ENCODE measurements around the gene MMP24. TPM values are rescaled to one million over a fixed set of nuclear protein-coding genes. Genes with fewer than 3 reads are reported as not detected.

MMP24 gene
- total RNA-seq, 2 donors from 2014 or later, result 0.15 to 0.50 TPM

DNA sequence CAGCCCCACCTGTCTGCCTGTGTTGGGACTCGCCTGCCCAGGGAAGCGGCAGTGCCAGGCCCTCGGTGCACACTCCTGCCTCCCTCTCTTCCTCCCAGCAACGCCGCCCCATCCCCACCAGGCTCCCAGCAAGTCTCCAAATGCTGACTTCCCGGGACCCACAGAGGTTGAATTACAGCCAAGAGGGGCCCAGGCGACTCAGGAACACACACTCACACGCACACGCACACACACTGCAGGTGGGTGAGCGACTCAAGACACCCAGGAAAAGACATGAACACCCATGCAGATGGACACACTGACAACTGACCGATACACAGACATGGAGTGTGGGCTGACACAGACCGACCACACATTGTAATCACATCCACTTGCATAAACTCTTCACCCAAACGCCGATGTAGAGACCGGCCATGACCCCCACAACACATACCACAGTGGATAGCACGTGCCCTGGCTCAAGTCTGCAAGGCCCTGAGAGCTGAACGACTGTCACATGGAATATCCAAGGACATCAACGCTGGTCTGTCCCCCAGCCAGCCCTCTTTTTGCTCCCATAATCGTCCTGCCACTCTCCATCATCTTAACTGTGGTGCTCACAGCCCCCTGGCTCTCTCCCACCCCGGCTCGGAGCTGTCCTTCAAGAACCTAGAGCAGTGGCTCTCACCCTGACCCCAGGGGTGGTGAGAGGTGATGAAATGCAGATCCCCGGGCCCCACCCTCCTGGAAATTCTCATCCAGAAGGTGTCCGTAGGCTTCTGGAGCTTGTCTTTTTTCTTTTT is 66.2 kb downstream of the MMP24 start:
- H3K4me1 ChIP-seq, result no peaks in the 10 kb centered on the region
- no peak overlapping the region for H3K9ac ChIP-seq (ENCODE audit: low read depth in 2 of 2, low read length in 2 of 2)
- H3K27me3 ChIP-seq, result no peaks in the 10 kb centered on the region

DNA sequence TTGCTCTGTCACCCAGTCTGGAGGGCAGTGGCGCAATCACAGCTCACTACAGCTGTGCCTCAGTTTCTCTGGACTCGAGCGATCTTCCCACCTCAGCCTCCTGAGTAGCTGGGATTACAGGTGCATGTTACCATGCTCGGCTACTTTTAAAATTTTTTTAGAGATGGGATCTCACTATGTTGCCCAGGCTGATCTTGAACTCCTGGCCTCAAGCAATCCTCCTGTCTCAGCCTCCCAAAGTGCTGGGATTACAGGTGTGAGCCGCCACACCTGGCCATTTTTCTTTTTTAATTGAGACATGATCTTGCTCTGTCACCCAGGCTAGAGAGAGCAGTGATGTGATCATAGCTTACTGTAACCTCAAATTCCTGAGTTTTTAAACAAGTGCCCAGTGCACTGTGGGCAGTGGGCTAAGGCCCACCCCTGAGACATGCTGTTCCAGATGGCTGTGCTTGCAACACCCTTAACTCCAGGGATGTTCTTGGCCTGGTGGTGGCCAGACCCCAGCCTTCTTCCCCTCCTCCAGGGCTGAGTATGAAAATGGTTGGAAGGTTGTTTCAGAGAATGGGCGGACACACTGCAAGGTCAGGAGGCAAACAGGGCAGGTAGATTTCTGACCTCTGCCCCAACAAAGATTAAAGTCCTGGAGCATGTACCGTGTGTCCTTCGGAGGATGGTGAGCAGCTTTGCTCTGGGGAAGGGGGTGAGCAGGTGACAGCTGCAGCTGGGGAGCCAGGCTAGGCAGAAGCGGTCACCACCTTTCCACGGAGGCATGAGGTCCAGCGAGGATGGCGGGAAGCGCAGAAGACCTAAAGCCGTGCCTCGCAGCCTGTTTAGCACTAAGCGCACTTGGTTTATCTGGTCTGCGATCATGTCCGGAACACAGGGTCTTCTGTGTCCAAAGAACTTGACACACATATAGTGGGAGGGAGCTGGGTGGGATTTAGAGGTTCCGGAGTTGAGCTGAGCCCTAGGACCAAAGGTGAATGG is 67.1 kb downstream of the MMP24 start:
- H3K4me3 ChIP-seq, result no peak overlapping the region
- no peaks in the 10 kb centered on the region for H3K27me3 ChIP-seq
- TF ChIP-seq, protein P1, sequence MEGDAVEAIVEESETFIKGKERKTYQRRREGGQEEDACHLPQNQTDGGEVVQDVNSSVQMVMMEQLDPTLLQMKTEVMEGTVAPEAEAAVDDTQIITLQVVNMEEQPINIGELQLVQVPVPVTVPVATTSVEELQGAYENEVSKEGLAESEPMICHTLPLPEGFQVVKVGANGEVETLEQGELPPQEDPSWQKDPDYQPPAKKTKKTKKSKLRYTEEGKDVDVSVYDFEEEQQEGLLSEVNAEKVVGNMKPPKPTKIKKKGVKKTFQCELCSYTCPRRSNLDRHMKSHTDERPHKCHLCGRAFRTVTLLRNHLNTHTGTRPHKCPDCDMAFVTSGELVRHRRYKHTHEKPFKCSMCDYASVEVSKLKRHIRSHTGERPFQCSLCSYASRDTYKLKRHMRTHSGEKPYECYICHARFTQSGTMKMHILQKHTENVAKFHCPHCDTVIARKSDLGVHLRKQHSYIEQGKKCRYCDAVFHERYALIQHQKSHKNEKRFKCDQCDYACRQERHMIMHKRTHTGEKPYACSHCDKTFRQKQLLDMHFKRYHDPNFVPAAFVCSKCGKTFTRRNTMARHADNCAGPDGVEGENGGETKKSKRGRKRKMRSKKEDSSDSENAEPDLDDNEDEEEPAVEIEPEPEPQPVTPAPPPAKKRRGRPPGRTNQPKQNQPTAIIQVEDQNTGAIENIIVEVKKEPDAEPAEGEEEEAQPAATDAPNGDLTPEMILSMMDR (IDR thresholded peaks at IDR 0.05), result no peak
- no peak overlapping the region for H3K27ac ChIP-seq
- H3K9ac ChIP-seq (ENCODE audit: low read depth in 2 of 2, low read length in 2 of 2), result no peak overlapping the region
- no peaks in the 10 kb centered on the region for H3K36me3 ChIP-seq
- no peak for DNase-seq
- intact Hi-C loops (cut with DNase I), result no loop called here
- no peaks in the 10 kb centered on the region for H3K9me3 ChIP-seq
- no peaks in the 10 kb centered on the region for H3K4me1 ChIP-seq

More for the DNA sequence above, 66.2 kb downstream of the MMP24 start:
- Histone ChIP-seq H3K4me3 (no peak overlapping the region), H3K27ac (no peak overlapping the region), H3K36me3 (no peaks in the 10 kb centered on the region), H3K9me3 (no peaks in the 10 kb centered on the region)
- intact Hi-C loops (cut with DNase I), result no loop called here
- TF ChIP-seq, protein P1 (IDR thresholded peaks at IDR 0.05), result no peak
- no peak for DNase-seq

DNA sequence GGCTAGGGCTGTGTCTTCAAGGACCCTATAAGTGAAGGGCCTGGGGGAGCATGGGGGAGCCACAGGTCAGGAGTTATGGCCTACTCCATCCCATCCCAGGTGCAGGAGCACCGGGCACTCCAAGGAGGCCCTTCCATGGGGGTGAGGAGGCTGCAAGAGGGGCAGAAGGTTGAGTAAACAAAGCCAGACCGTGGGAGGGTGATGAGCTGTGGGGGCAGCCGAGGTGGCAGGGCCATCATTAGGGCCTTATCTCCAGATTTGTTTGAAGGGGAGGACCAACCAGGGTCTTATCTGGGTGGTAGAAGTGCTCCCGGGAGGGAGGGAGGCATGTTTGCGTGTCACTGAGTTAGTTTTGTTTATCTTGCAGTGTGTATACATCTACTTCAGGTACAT is 67.8 kb downstream of the MMP24 start:
- no peak overlapping the region for H3K4me3 ChIP-seq
- H3K9me3 ChIP-seq, result no peaks in the 10 kb centered on the region
- intact Hi-C loops (cut with DNase I), result no loop called here
- no peak overlapping the region for H3K27ac ChIP-seq
- no peaks in the 10 kb centered on the region for H3K36me3 ChIP-seq
- no peaks in the 10 kb centered on the region for H3K27me3 ChIP-seq
- H3K4me1 ChIP-seq, result no peaks in the 10 kb centered on the region
- DNase-seq, result no peak
- no peak overlapping the region for H3K9ac ChIP-seq (ENCODE audit: low read depth in 2 of 2, low read length in 2 of 2)
- TF ChIP-seq, protein P1 (IDR thresholded peaks at IDR 0.05), result no peak

DNA sequence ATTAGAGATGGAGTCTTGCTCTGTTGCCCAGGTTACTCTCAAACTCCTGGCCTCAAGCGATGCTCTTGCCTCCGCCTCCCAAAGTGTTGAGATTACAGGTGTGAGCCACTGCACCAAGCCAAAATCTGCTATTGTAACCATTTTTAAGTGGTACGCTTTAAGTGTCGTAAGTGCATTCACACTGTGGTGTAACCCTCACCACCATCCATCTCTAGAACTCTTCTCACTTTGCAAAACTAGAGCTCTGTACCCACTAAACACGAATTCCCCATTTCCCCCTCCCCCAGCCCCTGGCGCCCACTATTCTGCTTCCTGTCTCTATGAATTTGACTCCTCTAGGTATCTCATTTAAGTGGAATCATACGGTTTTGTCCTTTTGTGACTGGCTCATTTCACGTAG is 68.6 kb downstream of the MMP24 start:
- Histone ChIP-seq H3K9me3 (no peaks in the 10 kb centered on the region), H3K4me3 (no peak overlapping the region), H3K27me3 (no peaks in the 10 kb centered on the region), H3K9ac (ENCODE audit: low read depth in 2 of 2, low read length in 2 of 2) (no peak overlapping the region), H3K4me1 (no peaks in the 10 kb centered on the region), H3K36me3 (no peaks in the 10 kb centered on the region), H3K27ac (no peak overlapping the region)
- no peak for DNase-seq
- intact Hi-C loops (cut with DNase I), result no loop called here
- TF ChIP-seq, protein P1 (IDR thresholded peaks at IDR 0.05), result no peak

DNA sequence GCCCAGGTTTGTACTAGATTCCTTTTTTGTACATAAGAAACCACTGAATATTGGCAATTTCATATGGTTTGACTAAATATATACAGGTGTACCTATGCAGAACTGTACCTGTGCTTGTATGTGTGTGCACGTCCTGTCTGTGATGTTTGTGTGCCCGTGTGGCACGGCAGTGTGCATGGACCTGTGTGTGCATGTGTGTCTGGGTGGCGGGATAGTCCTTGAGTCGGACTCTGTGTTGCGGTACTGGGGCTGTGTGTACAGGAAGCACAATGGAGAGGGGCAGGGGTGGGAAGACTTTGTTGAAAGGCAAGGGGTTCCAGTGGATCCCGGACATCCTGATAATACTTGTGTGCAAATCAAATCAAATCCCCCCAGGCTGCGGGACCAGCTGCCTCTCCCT is 69.2 kb downstream of the MMP24 start:
- Histone ChIP-seq H3K27ac (no peak overlapping the region), H3K9me3 (no peaks in the 10 kb centered on the region), H3K4me3 (no peak overlapping the region), H3K27me3 (no peaks in the 10 kb centered on the region), H3K4me1 (no peaks in the 10 kb centered on the region), H3K36me3 (no peaks in the 10 kb centered on the region), H3K9ac (ENCODE audit: low read depth in 2 of 2, low read length in 2 of 2) (no peak overlapping the region)
- TF ChIP-seq, protein P1 (IDR thresholded peaks at IDR 0.05), result no peak
- DNase-seq, result no peak
- intact Hi-C loops (cut with DNase I), result no loop called here
